ENCODE data around the gene SND1.

The SND1 gene

GRCh38 chr7:127954357-127954748, 302.4 kb downstream of the SND1 start:
- CTCF ChIA-PET, result interaction anchor here (0.5 to 0.7 kb wide), 3 partner anchors 162 to 346 kb away, joined by 3 to 4 read pairs (median 3); no protein-coding TSS in a partner anchor

GRCh38 chr7:127955051-127955531, 303.1 kb downstream of the SND1 start:
- H3K36me3 ChIP-seq (ENCODE audit: control insufficient read depth in 2 of 2, insufficient read depth in 1 of 2, low read length in 2 of 2), result no peaks in the 10 kb centered on the region
- peaks cover 7% of the 10 kb centered on the region; the same call in 1 of the 2 replicates for H3K4me1 ChIP-seq (ENCODE audit: control insufficient read depth, insufficient read depth, low read length)
- CTCF ChIA-PET, result interaction anchor here (0.5 to 1.1 kb wide), 2 partner anchors 246 to 347 kb away, joined by 4 to 6 read pairs; no protein-coding TSS in a partner anchor
- H3K4me3 ChIP-seq (ENCODE audit: low read depth, low read length), result no peak overlapping the region
- no peaks in the 10 kb centered on the region for H3K9me3 ChIP-seq (ENCODE audit: control insufficient read depth, insufficient read depth, low read depth, low read length)
- POLR2A ChIA-PET, result no interaction called here
- TF ChIP-seq ZNF792 (tag by site-specific recombination; IDR thresholded peaks at IDR 0.05) (no peak), ZNF560 (tag by site-specific recombination; IDR thresholded peaks at IDR 0.05; ENCODE audit: borderline replicate concordance) (no peak), ELK4 (IDR thresholded peaks at IDR 0.05; ENCODE audit: borderline replicate concordance, low read depth, low read length) (no peak), ZNF664 (tag by site-specific recombination; IDR thresholded peaks at IDR 0.05) (no peak), ZNF701 (tag by site-specific recombination; IDR thresholded peaks at IDR 0.05) (no peak), ZNF174 (tag by site-specific recombination; IDR thresholded peaks at IDR 0.05) (no peak), ZBTB21 (tag by site-specific recombination; IDR thresholded peaks at IDR 0.05) (no peak), ZNF596 (tag by site-specific recombination; IDR thresholded peaks at IDR 0.05) (no peak), ZEB2 (tag by site-specific recombination; IDR thresholded peaks at IDR 0.05) (no peak), ZNF501 (tag by site-specific recombination; IDR thresholded peaks at IDR 0.05) (no peak), ZNF112 (tag by site-specific recombination; IDR thresholded peaks at IDR 0.05) (no peak), ZNF37A (tag by site-specific recombination; IDR thresholded peaks at IDR 0.05) (no peak), ZBTB1 (tag by site-specific recombination; IDR thresholded peaks at IDR 0.05) (no peak)
- TF ChIP-seq, protein P1, sequence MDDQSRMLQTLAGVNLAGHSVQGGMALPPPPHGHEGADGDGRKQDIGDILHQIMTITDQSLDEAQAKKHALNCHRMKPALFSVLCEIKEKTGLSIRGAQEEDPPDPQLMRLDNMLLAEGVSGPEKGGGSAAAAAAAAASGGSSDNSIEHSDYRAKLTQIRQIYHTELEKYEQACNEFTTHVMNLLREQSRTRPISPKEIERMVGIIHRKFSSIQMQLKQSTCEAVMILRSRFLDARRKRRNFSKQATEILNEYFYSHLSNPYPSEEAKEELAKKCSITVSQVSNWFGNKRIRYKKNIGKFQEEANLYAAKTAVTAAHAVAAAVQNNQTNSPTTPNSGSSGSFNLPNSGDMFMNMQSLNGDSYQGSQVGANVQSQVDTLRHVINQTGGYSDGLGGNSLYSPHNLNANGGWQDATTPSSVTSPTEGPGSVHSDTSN (CRISPR knock-in tag; IDR thresholded peaks at IDR 0.05), result no peak
- H3K27ac ChIP-seq (ENCODE audit: extremely low read depth, low read depth, low read length), result no peak overlapping the region

More at GRCh38 chr7:127954357-127954748, 302.4 kb downstream of the SND1 start:
- no peak overlapping the region for H3K4me3 ChIP-seq (ENCODE audit: low read depth, low read length)
- no peaks in the 10 kb centered on the region for H3K36me3 ChIP-seq (ENCODE audit: control insufficient read depth in 2 of 2, insufficient read depth in 1 of 2, low read length in 2 of 2)
- H3K9me3 ChIP-seq (ENCODE audit: control insufficient read depth, insufficient read depth, low read depth, low read length), result no peaks in the 10 kb centered on the region
- TF ChIP-seq OSR2 (tag by site-specific recombination; IDR thresholded peaks at IDR 0.05) (0 out of 2 replicates have a peak, but pooled peaks have one; percentile 26), ZNF302 (tag by site-specific recombination; IDR thresholded peaks at IDR 0.05; ENCODE audit: low read depth) (no peak), ZBTB17 (tag by site-specific recombination; IDR thresholded peaks at IDR 0.05) (0 out of 2 replicates have a peak, but pooled peaks have one; percentile 9), PRDM6 (tag by site-specific recombination; IDR thresholded peaks at IDR 0.05) (peak; percentile 26; the same call in 1 of the 2 replicates)
- no peak overlapping the region for H3K27ac ChIP-seq (ENCODE audit: extremely low read depth, low read depth, low read length)
- peaks cover 7% of the 10 kb centered on the region; the same call in 1 of the 2 replicates for H3K4me1 ChIP-seq (ENCODE audit: control insufficient read depth, insufficient read depth, low read length)
- POLR2A ChIA-PET, result no interaction called here

DNA sequence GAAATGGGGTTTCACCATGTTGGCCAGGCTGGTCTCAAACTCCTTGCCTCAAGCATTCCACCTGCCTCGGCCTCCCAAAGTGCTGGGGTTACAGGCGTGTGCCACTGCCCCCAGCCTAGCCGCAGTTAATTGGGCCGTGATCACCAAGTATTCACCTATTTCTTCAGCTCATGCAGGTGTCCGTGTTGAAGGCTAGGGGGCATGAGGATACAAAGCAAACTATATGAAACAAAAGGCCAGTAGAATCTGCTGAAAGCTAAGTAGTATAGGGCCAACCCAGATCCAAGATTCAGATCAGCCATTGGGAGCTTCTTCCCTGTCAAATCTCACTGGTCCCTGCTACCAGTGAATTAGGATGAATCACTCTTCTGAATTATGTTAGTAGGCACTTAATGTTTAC, 305.9 kb downstream of the SND1 start:
- H3K4me1 ChIP-seq (ENCODE audit: control insufficient read depth, insufficient read depth, low read length), result peaks cover 4% of the 10 kb centered on the region; the same call in 1 of the 2 replicates
- POLR2A ChIA-PET, result no interaction called here
- no peaks in the 10 kb centered on the region for H3K36me3 ChIP-seq (ENCODE audit: control insufficient read depth in 2 of 2, insufficient read depth in 1 of 2, low read length in 2 of 2)
- no peak overlapping the region for H3K4me3 ChIP-seq (ENCODE audit: low read depth, low read length)
- TF ChIP-seq, protein P2, sequence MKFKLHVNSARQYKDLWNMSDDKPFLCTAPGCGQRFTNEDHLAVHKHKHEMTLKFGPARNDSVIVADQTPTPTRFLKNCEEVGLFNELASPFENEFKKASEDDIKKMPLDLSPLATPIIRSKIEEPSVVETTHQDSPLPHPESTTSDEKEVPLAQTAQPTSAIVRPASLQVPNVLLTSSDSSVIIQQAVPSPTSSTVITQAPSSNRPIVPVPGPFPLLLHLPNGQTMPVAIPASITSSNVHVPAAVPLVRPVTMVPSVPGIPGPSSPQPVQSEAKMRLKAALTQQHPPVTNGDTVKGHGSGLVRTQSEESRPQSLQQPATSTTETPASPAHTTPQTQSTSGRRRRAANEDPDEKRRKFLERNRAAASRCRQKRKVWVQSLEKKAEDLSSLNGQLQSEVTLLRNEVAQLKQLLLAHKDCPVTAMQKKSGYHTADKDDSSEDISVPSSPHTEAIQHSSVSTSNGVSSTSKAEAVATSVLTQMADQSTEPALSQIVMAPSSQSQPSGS (tag by site-specific recombination; IDR thresholded peaks at IDR 0.05; ENCODE audit: low read depth), result no peak
- TF ChIP-seq ZNF391 (tag by site-specific recombination; IDR thresholded peaks at IDR 0.05; ENCODE audit: borderline replicate concordance, low read depth), result no peak
- TF ChIP-seq ZNF621 (tag by site-specific recombination; IDR thresholded peaks at IDR 0.05), result no peak
- no peak for TF ChIP-seq GLI4 (tag by site-specific recombination; IDR thresholded peaks at IDR 0.05)
- TF ChIP-seq ZNF830 (tag by site-specific recombination; IDR thresholded peaks at IDR 0.05; ENCODE audit: low read depth), result no peak
- no peak for TF ChIP-seq ZNF664 (tag by site-specific recombination; IDR thresholded peaks at IDR 0.05)
- no peak for TF ChIP-seq FEZF1 (tag by site-specific recombination; IDR thresholded peaks at IDR 0.05)
- no peak for TF ChIP-seq ZNF223 (tag by site-specific recombination; IDR thresholded peaks at IDR 0.05)
- TF ChIP-seq, protein P3, sequence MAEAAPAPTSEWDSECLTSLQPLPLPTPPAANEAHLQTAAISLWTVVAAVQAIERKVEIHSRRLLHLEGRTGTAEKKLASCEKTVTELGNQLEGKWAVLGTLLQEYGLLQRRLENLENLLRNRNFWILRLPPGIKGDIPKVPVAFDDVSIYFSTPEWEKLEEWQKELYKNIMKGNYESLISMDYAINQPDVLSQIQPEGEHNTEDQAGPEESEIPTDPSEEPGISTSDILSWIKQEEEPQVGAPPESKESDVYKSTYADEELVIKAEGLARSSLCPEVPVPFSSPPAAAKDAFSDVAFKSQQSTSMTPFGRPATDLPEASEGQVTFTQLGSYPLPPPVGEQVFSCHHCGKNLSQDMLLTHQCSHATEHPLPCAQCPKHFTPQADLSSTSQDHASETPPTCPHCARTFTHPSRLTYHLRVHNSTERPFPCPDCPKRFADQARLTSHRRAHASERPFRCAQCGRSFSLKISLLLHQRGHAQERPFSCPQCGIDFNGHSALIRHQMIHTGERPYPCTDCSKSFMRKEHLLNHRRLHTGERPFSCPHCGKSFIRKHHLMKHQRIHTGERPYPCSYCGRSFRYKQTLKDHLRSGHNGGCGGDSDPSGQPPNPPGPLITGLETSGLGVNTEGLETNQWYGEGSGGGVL (tag by site-specific recombination; IDR thresholded peaks at IDR 0.05), result no peak
- CTCF ChIA-PET, result interaction anchor here (0.6 to 0.7 kb wide), 2 partner anchors 53 to 170 kb away, joined by 3 read pairs; no protein-coding TSS in a partner anchor
- no peaks in the 10 kb centered on the region for H3K9me3 ChIP-seq (ENCODE audit: control insufficient read depth, insufficient read depth, low read depth, low read length)
- H3K27ac ChIP-seq (ENCODE audit: extremely low read depth, low read depth, low read length), result no peak overlapping the region
